Epithelial cell of esophagus (primary cell): Measurements from ENCODE around the gene KCNMA1.

Experiments used
- DNase-seq: peaks from one replicate; pipeline ENCODE4 v3.0.0; 2010; ENCODE audit warnings: low read depth
- H3K4me3 ChIP-seq: 2 replicates; pipeline ENCODE4 v1.5.1; 2011; ENCODE audit warnings: mild to moderate bottlenecking, low read length, control low read depth
- TF ChIP-seq, protein P1 (sequence below): IDR thresholded peaks from 2 replicates; pipeline ENCODE4 v1.5.1; 2011; ENCODE audit warnings: low read depth, mild to moderate bottlenecking, low read length, control low read depth, inconsistent platforms; ENCODE audit not compliant: insufficient read depth; ENCODE audit errors: missing control alignments

Gene KCNMA1

DNA sequence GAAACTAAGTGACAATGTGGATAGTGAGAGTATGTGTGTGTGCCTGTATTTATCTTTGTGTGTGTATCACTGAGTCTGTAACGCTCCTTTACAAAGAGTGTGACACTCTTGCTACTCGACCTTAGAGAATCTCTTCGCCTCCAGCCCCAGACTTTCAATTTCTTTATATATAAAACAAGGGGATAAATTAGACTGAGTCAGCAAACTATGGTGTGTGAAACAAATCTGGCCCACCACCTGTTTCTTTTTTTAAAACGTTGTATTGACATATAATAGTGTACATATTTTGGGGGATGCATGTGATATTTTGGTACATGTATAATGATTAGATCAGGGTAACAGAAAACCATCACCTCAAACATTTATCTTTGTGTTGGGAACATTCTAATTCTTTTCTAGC lies 240.5 kb downstream of the KCNMA1 start:
- H3K4me3 ChIP-seq = no peak overlapping the region
- DNase-seq = no peak
- TF ChIP-seq, protein P1, sequence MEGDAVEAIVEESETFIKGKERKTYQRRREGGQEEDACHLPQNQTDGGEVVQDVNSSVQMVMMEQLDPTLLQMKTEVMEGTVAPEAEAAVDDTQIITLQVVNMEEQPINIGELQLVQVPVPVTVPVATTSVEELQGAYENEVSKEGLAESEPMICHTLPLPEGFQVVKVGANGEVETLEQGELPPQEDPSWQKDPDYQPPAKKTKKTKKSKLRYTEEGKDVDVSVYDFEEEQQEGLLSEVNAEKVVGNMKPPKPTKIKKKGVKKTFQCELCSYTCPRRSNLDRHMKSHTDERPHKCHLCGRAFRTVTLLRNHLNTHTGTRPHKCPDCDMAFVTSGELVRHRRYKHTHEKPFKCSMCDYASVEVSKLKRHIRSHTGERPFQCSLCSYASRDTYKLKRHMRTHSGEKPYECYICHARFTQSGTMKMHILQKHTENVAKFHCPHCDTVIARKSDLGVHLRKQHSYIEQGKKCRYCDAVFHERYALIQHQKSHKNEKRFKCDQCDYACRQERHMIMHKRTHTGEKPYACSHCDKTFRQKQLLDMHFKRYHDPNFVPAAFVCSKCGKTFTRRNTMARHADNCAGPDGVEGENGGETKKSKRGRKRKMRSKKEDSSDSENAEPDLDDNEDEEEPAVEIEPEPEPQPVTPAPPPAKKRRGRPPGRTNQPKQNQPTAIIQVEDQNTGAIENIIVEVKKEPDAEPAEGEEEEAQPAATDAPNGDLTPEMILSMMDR = no peak

DNA sequence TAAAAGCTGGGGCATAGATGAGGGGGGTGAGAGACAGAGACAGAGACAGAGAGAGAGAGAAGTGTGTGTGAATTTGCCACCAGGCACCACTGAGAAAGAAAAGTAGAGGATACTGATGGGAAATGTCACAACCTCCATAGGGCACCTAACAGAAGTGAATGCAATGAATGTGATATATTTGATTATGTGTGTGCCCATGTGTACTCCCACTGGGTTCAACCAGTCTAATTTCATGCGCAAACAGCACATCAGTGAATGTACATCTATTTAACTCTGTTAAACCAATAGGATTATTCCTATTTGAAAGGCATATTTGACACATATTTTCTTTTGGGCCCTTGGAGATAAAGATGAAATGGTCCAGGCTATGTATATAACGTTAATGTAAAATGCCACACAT lies 241.3 kb downstream of the KCNMA1 start:
- H3K4me3 ChIP-seq = no peak overlapping the region
- TF ChIP-seq, protein P1 = no peak
- no peak for DNase-seq

DNA sequence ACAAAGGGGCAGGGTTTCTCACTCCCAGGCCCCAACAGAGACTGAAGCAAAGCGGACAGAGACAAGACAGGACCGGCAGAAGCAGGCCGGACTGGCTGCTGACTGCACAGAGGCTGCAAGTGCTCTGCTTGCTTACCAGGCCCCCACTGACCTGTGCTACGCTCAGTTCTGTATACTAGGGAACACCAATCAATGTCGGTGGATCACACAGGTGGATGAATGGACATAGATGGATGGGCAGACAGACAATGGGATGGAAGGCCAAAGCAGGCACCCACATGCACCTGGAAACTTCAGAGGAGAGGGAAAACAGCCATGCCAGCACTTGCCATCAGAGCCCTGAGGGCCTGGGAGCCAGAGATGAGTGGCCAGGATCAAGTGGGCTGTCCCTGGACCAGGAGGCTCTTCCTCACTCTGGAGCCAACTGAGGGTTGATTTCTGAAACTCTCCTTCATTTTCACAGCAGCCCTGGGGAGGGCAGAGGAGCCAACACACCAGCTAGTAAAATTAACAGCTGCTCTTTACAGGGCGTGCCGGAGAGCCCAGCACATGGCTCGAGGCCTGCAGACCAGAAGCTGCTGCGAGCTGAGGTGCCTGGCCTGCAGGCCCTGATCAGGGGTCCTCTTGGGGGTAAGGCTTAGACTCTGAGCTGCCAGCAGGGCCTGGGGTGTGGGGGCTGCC lies 243.6 kb downstream of the KCNMA1 start:
- no peak overlapping the region for H3K4me3 ChIP-seq
- peak; percentile 82 for DNase-seq
- TF ChIP-seq, protein P1 = no peak

DNA sequence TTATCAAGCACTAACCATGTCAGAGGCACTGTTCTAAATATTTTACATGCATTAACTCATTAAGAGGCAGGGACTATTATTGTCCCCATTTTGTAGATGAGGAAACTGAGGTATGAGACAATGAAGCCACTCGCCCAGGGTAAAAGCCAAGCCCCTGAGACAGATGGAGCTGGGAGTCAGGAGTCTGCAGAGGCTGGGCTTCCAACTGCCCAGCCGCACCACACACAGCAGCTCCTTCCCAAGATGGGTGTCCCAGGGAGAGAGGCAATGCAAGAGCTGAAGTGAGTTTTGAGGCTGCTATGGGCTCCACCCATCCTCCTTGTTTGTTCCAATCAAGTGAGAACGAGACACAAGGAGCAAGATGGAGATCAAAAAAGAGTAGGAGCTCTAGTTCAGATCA lies 244.2 kb downstream of the KCNMA1 start:
- DNase-seq = no peak
- no peak overlapping the region for H3K4me3 ChIP-seq
- TF ChIP-seq, protein P1 = no peak

DNA sequence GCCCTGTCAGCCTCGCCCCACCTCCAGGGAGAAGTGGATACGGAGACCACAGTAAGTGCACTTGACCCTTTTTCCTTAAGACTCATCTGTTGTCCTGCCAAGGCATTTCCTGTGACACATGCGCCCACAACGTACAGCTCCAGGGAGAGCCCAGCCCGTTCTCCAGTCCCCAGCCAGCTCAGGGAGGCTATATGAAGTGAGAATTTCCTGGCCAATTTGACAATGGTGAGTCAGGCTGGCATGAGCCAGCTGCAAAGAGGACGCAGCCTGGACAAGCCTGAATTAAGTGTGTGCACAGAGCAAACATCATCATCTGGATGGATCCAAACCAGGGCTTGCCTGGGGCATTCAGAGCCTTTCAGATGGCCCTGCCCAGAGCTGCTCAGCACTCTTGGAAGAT lies 244.8 kb downstream of the KCNMA1 start:
- H3K4me3 ChIP-seq = no peak overlapping the region
- peak; percentile 99 for DNase-seq
- TF ChIP-seq, protein P1 = no peak

DNA sequence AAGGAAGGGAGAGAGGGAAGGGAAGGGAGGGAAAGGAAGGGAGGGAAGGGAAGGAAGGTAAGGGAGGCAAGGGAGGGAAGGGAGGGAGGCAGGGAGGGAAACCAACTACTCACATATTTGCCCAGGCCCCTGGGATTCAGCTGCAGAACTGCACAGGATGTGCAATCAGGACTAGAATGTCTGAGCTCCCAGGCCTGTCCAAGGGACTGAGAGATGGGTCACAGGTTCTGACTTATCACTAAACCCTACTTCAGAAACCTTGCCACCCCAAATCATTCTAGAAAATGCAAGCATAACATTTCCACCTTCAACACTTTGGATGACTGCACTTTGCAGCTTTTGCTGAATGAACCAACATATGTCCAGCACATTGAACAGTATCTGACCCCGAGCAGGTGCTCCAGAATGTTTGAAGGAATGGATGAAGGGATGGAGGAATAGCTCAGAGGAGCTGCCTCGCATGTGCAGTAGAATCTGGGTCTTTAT lies 245.3 kb downstream of the KCNMA1 start:
- H3K4me3 ChIP-seq = no peak overlapping the region
- DNase-seq = peak; percentile 55
- TF ChIP-seq, protein P1 = no peak
